ENCODE data around the gene HHAT. TPM values are rescaled to one million over a fixed set of nuclear protein-coding genes. Genes with fewer than 3 reads are reported as not detected.

The HHAT gene
- polyA plus RNA-seq, 3 donors = 13.0 to 14.9 (median 14.8) TPM

- no peak for DNase-seq (ENCODE audit: extremely low read depth in 1 of 11, low read depth in 9 of 11, low spot score in 4 of 11)
Measured at GRCh38 chr1:210455840-210456603, 127.3 kb downstream of the HHAT start.

DNA sequence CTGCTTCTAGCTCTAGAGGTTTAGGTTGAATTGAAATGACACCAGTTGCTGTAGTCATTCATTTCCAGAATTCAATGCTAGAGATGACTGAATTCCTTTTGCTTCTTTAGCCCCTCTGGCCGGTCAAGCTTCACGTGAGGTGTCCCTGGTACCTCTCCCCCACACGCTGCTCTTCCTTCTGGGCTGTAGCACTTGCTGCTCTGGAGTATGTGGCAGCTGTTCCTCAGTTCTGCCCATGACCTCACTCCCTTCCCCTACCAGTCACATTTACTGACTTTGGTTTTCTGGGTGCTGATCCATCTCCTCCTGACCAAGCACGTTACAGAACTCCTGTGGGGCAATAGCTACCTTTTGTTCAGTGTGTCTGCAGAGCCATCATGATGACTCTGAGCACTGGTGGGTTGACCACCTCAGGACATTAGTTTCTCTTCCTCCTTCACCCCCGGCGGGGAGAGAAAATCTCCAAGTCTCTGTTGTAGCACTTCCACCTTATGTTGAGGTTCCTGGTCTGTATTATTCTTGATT is 128.1 kb downstream of the HHAT start:
- no peak for DNase-seq (ENCODE audit: extremely low read depth in 1 of 11, low read depth in 9 of 11, low spot score in 4 of 11)

DNA sequence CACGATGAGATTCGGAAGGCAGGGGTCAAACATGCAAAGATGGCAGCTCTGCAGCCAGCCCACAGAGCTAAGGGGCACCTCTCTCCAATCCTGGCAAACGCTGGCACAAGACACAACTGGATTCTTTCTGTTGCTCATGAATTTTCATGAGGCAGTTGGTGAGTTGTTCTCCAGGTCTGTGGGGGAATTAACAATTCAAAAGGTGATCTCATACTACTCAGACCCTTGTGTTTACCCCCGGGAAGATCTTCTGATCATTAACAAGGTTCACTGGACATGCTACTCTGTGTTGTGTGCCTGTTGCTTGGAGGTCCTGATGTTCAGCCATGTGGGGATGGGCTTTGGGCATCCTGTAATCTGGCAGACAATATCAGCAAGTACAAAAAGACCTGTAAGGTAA is 128.9 kb downstream of the HHAT start:
- DNase-seq (ENCODE audit: extremely low read depth in 1 of 11, low read depth in 9 of 11, low spot score in 4 of 11) = peak in 3 of 11 donors; percentile 33 to 45 (median 34)

DNA sequence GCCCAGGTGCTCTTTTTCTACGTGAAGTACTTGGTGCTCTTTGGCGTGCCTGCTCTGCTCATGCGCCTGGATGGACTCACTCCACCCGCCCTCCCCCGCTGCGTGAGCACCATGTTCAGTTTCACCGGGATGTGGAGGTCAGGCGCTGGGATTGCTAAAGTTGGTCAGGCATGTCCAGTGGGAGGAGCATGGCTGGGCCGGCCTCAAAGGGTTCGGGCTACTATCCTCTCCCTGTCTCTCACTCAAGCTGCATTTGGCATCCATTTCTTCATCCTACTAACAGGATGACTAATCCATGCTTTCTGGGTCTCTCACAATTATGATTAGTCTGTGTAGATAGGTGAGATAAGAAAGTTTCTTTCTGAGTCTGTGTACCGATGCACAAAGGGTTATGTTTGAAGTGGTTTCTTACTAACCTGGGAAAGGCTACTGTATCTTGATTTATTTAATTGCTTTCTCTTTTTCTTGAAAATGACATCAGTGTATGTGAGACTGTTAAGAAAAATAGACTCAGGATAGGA is 135.9 kb downstream of the HHAT start:
- DNase-seq (ENCODE audit: extremely low read depth in 1 of 11, low read depth in 9 of 11, low spot score in 4 of 11) = no peak

GRCh38 chr1:210465150-210465549 is 136.4 kb downstream of the HHAT start:
- no peak for DNase-seq (ENCODE audit: extremely low read depth in 1 of 11, low read depth in 9 of 11, low spot score in 4 of 11)

GRCh38 chr1:210467440-210468043 is 138.8 kb downstream of the HHAT start:
- DNase-seq (ENCODE audit: extremely low read depth in 1 of 11, low read depth in 9 of 11, low spot score in 4 of 11) = no peak

GRCh38 chr1:210469441-210469840 is 140.7 kb downstream of the HHAT start:
- DNase-seq (ENCODE audit: extremely low read depth in 1 of 11, low read depth in 9 of 11, low spot score in 4 of 11) = no peak

GRCh38 chr1:210475321-210475720 is 146.6 kb downstream of the HHAT start:
- DNase-seq (ENCODE audit: extremely low read depth in 1 of 11, low read depth in 9 of 11, low spot score in 4 of 11) = no peak

- no peak for DNase-seq (ENCODE audit: extremely low read depth in 1 of 11, low read depth in 9 of 11, low spot score in 4 of 11)
Measured at GRCh38 chr1:210475806-210476205, 147.1 kb downstream of the HHAT start.

- DNase-seq (ENCODE audit: extremely low read depth in 1 of 11, low read depth in 9 of 11, low spot score in 4 of 11) = no peak
Measured at GRCh38 chr1:210476730-210477129, 148.0 kb downstream of the HHAT start.

DNA sequence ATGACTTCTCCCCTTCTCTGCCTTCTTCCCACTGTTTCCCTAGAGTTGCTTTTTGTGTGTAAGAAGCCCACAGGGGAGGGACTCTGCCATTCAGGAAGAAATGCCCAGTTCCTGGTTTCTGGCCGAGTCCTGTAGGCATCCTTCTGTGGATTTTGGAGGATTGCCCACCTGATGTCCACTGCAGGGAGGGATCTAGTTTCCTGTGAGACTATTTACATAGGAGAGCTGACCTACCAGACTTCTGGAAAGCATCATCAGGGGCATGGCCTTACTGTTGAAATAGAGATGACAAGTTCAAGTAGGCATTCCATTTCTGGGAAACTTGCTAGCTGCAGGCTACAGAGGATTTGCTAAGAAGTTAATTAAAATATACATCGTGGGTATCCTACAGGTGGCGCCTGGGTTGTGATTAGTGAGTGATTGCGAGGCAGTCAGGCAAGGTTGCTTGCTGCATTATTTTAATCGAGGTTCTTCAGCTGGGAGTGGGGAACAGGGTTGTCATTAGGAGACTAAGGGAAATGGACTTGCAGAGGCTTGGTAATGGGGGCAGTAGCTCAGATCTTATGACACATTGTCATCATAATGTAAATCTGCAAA is 148.7 kb downstream of the HHAT start:
- no peak for DNase-seq (ENCODE audit: extremely low read depth in 1 of 11, low read depth in 9 of 11, low spot score in 4 of 11)

DNA sequence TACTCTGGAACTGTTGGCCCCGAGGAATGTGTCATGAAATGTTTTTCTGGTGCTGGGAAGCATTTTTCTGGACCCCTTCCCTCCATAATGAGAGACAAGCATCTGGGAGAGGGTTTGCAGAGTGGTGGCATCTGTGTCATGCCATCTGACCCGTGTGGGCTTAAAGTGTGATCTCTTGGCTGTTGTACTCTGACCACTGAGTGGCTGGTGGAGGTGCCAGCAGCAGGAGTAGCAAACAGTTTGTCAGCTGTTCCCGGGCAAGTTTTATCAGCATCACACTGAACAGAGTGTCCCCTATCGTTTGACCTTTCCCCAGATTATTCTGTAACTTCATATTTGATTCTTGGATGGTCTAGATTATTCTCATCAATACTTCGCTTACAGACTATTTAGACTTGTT is 150.1 kb downstream of the HHAT start:
- no peak for DNase-seq (ENCODE audit: extremely low read depth in 1 of 11, low read depth in 9 of 11, low spot score in 4 of 11)

DNA sequence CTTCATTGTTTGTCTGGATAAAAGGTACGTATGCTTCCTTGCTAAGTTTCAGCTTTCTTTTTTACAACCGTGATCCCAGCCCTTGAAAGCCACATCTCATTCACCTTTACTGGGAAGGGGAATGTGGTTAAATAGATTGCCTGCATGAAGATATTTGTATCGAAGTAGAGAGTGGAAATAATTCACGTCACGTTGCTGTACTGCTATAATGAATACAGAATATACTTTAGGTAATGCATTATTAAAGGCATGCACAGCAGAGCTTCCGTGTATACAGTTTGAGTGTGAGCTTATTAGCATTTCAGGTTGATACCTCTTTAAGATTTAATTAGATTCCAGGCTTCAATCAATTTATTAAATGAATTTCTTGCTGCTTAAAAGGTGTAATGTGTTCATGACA is 153.8 kb downstream of the HHAT start:
- no peak for DNase-seq (ENCODE audit: extremely low read depth in 1 of 11, low read depth in 9 of 11, low spot score in 4 of 11)

GRCh38 chr1:210482945-210483617 is 154.4 kb downstream of the HHAT start:
- no peak for DNase-seq (ENCODE audit: extremely low read depth in 1 of 11, low read depth in 9 of 11, low spot score in 4 of 11)

DNA sequence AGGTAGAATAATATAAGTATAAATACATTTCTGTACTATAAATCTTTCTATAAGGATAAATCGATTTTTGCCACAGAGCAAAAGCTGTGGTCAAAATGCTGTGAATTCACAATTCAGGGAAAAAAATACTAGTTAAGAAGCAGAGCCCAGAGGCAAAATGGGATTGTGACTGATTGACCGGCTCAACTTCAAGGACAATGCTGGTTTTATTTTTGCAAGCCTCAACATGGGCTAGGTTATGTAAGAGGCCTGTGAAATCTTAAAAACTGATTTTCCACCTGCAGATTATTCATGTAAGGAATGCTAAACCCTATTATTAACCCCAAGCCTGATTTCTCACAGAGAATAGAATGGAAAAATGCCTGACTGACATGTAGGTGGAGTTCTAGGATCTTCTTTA is 155.1 kb downstream of the HHAT start:
- DNase-seq (ENCODE audit: extremely low read depth in 1 of 11, low read depth in 9 of 11, low spot score in 4 of 11) = no peak

GRCh38 chr1:210487021-210487420 is 158.3 kb downstream of the HHAT start:
- no peak for DNase-seq (ENCODE audit: extremely low read depth in 1 of 11, low read depth in 9 of 11, low spot score in 4 of 11)

- peak in 2 of 11 donors; percentile 2 to 6 for DNase-seq (ENCODE audit: extremely low read depth in 1 of 11, low read depth in 9 of 11, low spot score in 4 of 11)
Measured at GRCh38 chr1:210489491-210489890, 160.8 kb downstream of the HHAT start.

DNA sequence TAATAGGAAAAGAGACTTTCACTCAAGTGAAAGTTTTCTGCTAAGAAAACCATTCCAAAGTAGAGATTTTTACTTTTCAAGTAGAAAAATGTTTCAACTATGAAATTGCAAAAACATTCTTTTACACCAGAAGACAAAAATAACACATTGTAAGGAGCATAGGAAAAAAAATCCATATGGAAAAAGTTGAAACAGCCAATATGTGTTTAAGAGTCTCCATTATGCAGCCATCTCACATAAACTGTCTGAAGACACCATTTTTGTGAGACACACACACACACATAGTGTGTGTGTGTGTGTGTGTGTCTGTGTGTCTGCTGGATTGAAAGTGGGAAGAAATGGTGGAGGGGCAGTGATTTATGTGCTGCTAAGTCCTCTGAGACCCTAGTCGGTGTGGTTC is 162.1 kb downstream of the HHAT start:
- DNase-seq (ENCODE audit: extremely low read depth in 1 of 11, low read depth in 9 of 11, low spot score in 4 of 11) = no peak

- no peak for DNase-seq (ENCODE audit: extremely low read depth in 1 of 11, low read depth in 9 of 11, low spot score in 4 of 11)
Measured at GRCh38 chr1:210496063-210496462, 167.4 kb downstream of the HHAT start.

- DNase-seq (ENCODE audit: extremely low read depth in 1 of 11, low read depth in 9 of 11, low spot score in 4 of 11) = no peak
Measured at GRCh38 chr1:210499956-210500355, 171.3 kb downstream of the HHAT start.
